HepG2 (cell line): Measurements from ENCODE around the gene B4GALT5. TPM values are rescaled to one million over a fixed set of nuclear protein-coding genes. Genes with fewer than 3 reads are reported as not detected.
A peak's percentile ranks its signal among the peaks of the same experiment; 100 is the strongest.

Source experiments
- AGO2 ChIP-seq: fragments of 200-400 bp; formaldehyde crosslinking; optimal IDR thresholded peaks from 2 replicates; pipeline ENCODE3; 2017; ENCODE audit warnings: mild to moderate bottlenecking, low read depth, low read length, moderate library complexity
- ATF7 ChIP-seq, 2 experiments: fragments of 450-650 bp in 1 of 2; sonication (generic) in 1 of 2; formaldehyde crosslinking in 1 of 2; IDR thresholded peaks; 2 replicates each; pipeline versions ENCODE4 v1.4.0 to v1.6.1; 2016 to 2020; ENCODE audit warnings: antibody characterized with exemption in 1 of 2, mild to moderate bottlenecking in 1 of 2, missing genetic modification reagents in 1 of 2
- CENPT ChIP-seq: sonication (generic); formaldehyde crosslinking; IDR thresholded peaks from 2 replicates; pipeline ENCODE4 v1.8.0; 2022; ENCODE audit warnings: low read depth, mild to moderate bottlenecking, moderate library complexity, missing genetic modification reagents
- FLYWCH1 ChIP-seq: sonication (generic); formaldehyde crosslinking; IDR thresholded peaks from 2 replicates; pipeline ENCODE4 v1.8.1; 2023; ENCODE audit warnings: mild to moderate bottlenecking, missing genetic modification reagents
- GZF1 ChIP-seq: sonication (generic); formaldehyde crosslinking; IDR thresholded peaks from 2 replicates; pipeline ENCODE4 v1.5.1; 2020; ENCODE audit warnings: mild to moderate bottlenecking, missing genetic modification reagents
- JUNB ChIP-seq: sonication (generic); formaldehyde crosslinking; IDR thresholded peaks from 2 replicates; pipeline ENCODE4 v1.8.0; 2022; ENCODE audit warnings: missing genetic modification reagents, mild to moderate bottlenecking, borderline replicate concordance
- KMT2A ChIP-seq: sonication (generic); formaldehyde crosslinking; IDR thresholded peaks from 2 replicates; pipeline ENCODE4 v1.4.0; 2020; ENCODE audit warnings: missing genetic modification reagents
- MAFK ChIP-seq, 2 experiments: IDR thresholded peaks in 1 of 2; conservative IDR thresholded peaks in 1 of 2; 2 replicates each; pipeline ENCODE4 v1.6.1; 2011; ENCODE audit warnings: improper control_type of control experiment in 2 of 2, low read length in 2 of 2
- MAZ ChIP-seq, 2 experiments: sonication (generic) in 1 of 2; formaldehyde crosslinking in 1 of 2; IDR thresholded peaks; 2 replicates each; pipeline versions ENCODE4 v1.5.0 to v1.6.1; 2012 to 2020; ENCODE audit warnings: low read depth in 2 of 2, mild to moderate bottlenecking in 2 of 2, borderline replicate concordance in 1 of 2, improper control_type of control experiment in 1 of 2, low read length in 1 of 2, missing genetic modification reagents in 1 of 2, moderate library complexity in 1 of 2
- MIXL1 ChIP-seq: IDR thresholded peaks from 2 replicates; pipeline ENCODE4 v1.6.1; 2016
- MLLT10 ChIP-seq: sonication (generic); formaldehyde crosslinking; IDR thresholded peaks from 2 replicates; pipeline ENCODE4 v1.4.0; 2020; ENCODE audit warnings: missing genetic modification reagents
- NFIB ChIP-seq: sonication (generic); formaldehyde crosslinking; IDR thresholded peaks from 2 replicates; pipeline ENCODE4 v1.9.0; 2021; ENCODE audit warnings: missing genetic modification reagents, mild to moderate bottlenecking, borderline replicate concordance
- NFIC ChIP-seq: IDR thresholded peaks from 2 replicates; pipeline ENCODE4 v1.6.1; 2012; ENCODE audit warnings: mild to moderate bottlenecking, low read length, inconsistent platforms
- NR2F6 ChIP-seq, 2 experiments: IDR thresholded peaks; 2 replicates each; pipeline ENCODE4 v1.6.1; 2016; ENCODE audit warnings: antibody characterized with exemption in 1 of 2, mild to moderate bottlenecking in 1 of 2
- RELA ChIP-seq: sonication (generic); formaldehyde crosslinking; IDR thresholded peaks from 2 replicates; pipeline ENCODE4 v1.4.0; 2020; ENCODE audit warnings: missing genetic modification reagents
- SIN3A ChIP-seq: IDR thresholded peaks from 2 replicates; pipeline ENCODE4 v1.6.1; 2011; ENCODE audit warnings: low read depth, mild to moderate bottlenecking, control low read depth, low read length, borderline replicate concordance
- SMAD1 ChIP-seq: sonication (generic); formaldehyde crosslinking; IDR thresholded peaks from 2 replicates; pipeline ENCODE4 v1.4.0; 2020; ENCODE audit warnings: missing genetic modification reagents, low read depth, mild to moderate bottlenecking, borderline replicate concordance
- ZC3H4 ChIP-seq: sonication (generic); formaldehyde crosslinking; IDR thresholded peaks from 2 replicates; pipeline ENCODE4 v1.4.0; 2020; ENCODE audit warnings: missing genetic modification reagents, borderline replicate concordance
- ZMYM3 ChIP-seq: sonication (generic); formaldehyde crosslinking; IDR thresholded peaks from 2 replicates; pipeline ENCODE4 v1.5.1; 2020; ENCODE audit warnings: mild to moderate bottlenecking, missing genetic modification reagents
- ZMYM4 ChIP-seq: sonication (generic); formaldehyde crosslinking; IDR thresholded peaks from 2 replicates; pipeline ENCODE4 v1.8.1; 2023; ENCODE audit warnings: mild to moderate bottlenecking, missing genetic modification reagents
- ZNF30 ChIP-seq: sonication (generic); formaldehyde crosslinking; IDR thresholded peaks from 2 replicates; pipeline ENCODE4 v1.5.0; 2020; ENCODE audit warnings: mild to moderate bottlenecking, missing genetic modification reagents
- ZNF781 ChIP-seq: sonication (generic); formaldehyde crosslinking; IDR thresholded peaks from 2 replicates; pipeline ENCODE4 v1.5.1; 2020; ENCODE audit warnings: borderline replicate concordance, mild to moderate bottlenecking, missing genetic modification reagents; ENCODE audit errors: not compliant biosample characterization
- polyA plus RNA-seq, 8 experiments: library from polyadenylated mRNA; depleted of rRNA in 3 of 8; stranded (reverse) in 7 of 8; unstranded in 1 of 8; fragments of >200 nt; fragmentation: Illumina TruSeq in 4 of 8; extraction: Trizol in 4 of 8; gene quantifications; 2 replicates each; pipeline versions ENCODE4 v1.2.1 to v1.2.3, GENCODE V29; 2011 to 2016; ENCODE audit warnings: low read depth in 4 of 8, missing spikeins in 1 of 8, mixed read lengths in 1 of 8; ENCODE audit not compliant: insufficient read depth in 1 of 8
- total RNA-seq, 5 experiments: library from RNA; depleted of rRNA; stranded (reverse); fragments of >200 nt; fragmentation: Illumina TruSeq; extraction: Trizol; gene quantifications; 2 replicates each; pipeline ENCODE4 v1.2.3, GENCODE V29; 2016; ENCODE audit warnings: low read depth in 1 of 5
- TF ChIP-seq, protein P1 (sequence below): sonication (generic); formaldehyde crosslinking; IDR thresholded peaks from 2 replicates; pipeline ENCODE4 v1.8.0; 2022; ENCODE audit warnings: mild to moderate bottlenecking, missing genetic modification reagents, moderate library complexity
- TF ChIP-seq, protein P2 (sequence below): sonication (generic); formaldehyde crosslinking; IDR thresholded peaks from 2 replicates; pipeline ENCODE4 v1.8.0; 2022; ENCODE audit warnings: missing genetic modification reagents, low read depth, mild to moderate bottlenecking, borderline replicate concordance
- TF ChIP-seq, protein P3 (sequence below): sonication (generic); formaldehyde crosslinking; IDR thresholded peaks from 2 replicates; pipeline ENCODE4 v1.5.0; 2020; ENCODE audit warnings: missing genetic modification reagents, mild to moderate bottlenecking, borderline replicate concordance
- TF ChIP-seq, protein P4 (sequence below): sonication (generic); formaldehyde crosslinking; IDR thresholded peaks from 2 replicates; pipeline ENCODE4 v1.4.0; 2020; ENCODE audit warnings: missing genetic modification reagents
- TF ChIP-seq, protein P5 (sequence below): IDR thresholded peaks from 2 replicates; pipeline ENCODE4 v1.6.1; 2016; ENCODE audit warnings: control low read depth

The B4GALT5 gene
- total and polyA plus RNA-seq, 2 of the 13 experiments (the other 11 are each of a cell fraction or from before 2014, with no cell fraction given), result 27.3 to 30.9 TPM

DNA sequence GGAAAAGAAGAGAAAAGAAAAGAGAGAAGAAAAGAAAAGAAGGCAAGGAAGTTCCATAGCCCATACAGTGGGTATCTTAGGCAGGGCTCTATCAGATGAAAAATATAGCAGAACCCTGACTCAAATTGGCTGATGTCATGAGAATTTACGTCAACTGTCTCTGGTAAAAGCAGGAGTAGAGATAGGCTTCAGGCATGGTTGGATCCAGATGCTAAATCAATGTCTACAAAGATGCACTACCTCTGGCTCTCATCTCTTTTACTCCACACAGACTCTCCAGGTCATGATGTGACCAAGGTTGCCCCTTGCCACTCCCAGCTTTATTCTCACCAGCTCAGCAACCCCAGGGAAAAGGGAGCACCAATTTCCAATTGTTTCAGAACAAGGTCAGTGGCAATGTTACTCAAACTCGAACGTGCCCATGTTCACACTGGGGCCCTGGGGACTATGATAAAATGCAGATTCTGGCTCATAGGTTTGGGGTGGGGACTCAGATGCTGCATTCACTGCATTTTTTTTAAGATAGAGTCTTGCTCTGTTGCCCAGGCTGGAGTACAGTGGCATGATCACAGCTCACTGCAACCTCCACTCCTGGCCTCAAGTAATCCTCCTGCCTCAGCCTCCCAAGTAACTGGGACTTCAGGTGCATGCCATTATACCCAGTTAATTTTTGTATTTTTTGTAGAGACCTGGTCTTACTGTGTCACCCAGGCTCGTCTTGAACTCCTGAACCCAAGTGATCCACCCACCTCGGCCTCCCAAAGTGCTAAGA lies 112.3 kb downstream of the B4GALT5 start (continued):
- no peak for TF ChIP-seq ZNF781
- TF ChIP-seq SMAD1 (CRISPR knock-in tag), result no peak
- TF ChIP-seq MLLT10 (CRISPR knock-in tag), result no peak
- TF ChIP-seq, protein P1, sequence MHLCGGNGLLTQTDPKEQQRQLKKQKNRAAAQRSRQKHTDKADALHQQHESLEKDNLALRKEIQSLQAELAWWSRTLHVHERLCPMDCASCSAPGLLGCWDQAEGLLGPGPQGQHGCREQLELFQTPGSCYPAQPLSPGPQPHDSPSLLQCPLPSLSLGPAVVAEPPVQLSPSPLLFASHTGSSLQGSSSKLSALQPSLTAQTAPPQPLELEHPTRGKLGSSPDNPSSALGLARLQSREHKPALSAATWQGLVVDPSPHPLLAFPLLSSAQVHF, result no peak
- no peak for TF ChIP-seq SIN3A
- TF ChIP-seq CENPT (CRISPR knock-in tag), result no peak
- TF ChIP-seq MAZ (IDR thresholded peaks at IDR 0.05; ENCODE audit: borderline replicate concordance, low read depth, low read length), result no peak
- TF ChIP-seq MAZ (CRISPR knock-in tag; IDR thresholded peaks at IDR 0.05; ENCODE audit: low read depth), result no peak
- no peak for TF ChIP-seq JUNB (CRISPR knock-in tag)
- TF ChIP-seq FLYWCH1 (CRISPR knock-in tag), result no peak
- no peak for TF ChIP-seq GZF1
- no peak for TF ChIP-seq RELA (CRISPR knock-in tag)
- no peak for TF ChIP-seq NFIB (CRISPR knock-in tag)
- no peak for TF ChIP-seq AGO2
- TF ChIP-seq MIXL1 (CRISPR knock-in tag), result no peak
- no peak for TF ChIP-seq ATF7 (IDR thresholded peaks at IDR 0.05)
- no peak for TF ChIP-seq ATF7 (CRISPR knock-in tag; IDR thresholded peaks at IDR 0.05)
- peak; percentile 38 to 42; a peak in 2 of 4 replicates for TF ChIP-seq MAFK (conservative IDR thresholded peaks at IDR 0.05 in 1 of 2, IDR thresholded peaks at IDR 0.05 in 1 of 2; ENCODE audit: low read length in 2 of 2)
- no peak for TF ChIP-seq KMT2A (CRISPR knock-in tag)
- peak; percentile 32; the same call in 1 of the 2 replicates for TF ChIP-seq ZMYM3 (CRISPR knock-in tag)
- no peak for TF ChIP-seq NFIC
- TF ChIP-seq, protein P2, sequence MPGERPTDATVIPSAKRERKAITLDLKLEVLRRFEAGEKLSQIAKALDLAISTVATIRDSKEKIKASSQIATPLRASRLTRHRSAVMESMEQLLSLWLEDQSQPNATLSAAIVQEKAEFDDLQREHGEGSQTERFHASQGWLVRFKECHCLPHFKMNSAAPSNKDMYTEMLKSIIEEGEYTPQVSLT (CRISPR knock-in tag), result no peak
- TF ChIP-seq ZNF30 (CRISPR knock-in tag), result 0 out of 2 replicates have a peak, but pooled peaks have one; percentile 79
- TF ChIP-seq ZMYM4 (CRISPR knock-in tag), result no peak
- TF ChIP-seq, protein P3, sequence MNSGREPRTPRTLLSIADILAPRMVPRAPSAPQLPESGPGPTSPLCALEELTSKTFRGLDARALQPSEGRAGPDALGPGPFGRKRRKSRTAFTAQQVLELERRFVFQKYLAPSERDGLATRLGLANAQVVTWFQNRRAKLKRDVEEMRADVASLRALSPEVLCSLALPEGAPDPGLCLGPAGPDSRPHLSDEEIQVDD, result no peak
- TF ChIP-seq, protein P4, sequence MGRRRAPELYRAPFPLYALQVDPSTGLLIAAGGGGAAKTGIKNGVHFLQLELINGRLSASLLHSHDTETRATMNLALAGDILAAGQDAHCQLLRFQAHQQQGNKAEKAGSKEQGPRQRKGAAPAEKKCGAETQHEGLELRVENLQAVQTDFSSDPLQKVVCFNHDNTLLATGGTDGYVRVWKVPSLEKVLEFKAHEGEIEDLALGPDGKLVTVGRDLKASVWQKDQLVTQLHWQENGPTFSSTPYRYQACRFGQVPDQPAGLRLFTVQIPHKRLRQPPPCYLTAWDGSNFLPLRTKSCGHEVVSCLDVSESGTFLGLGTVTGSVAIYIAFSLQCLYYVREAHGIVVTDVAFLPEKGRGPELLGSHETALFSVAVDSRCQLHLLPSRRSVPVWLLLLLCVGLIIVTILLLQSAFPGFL, result no peak
- no peak for TF ChIP-seq ZC3H4 (CRISPR knock-in tag)
- TF ChIP-seq, protein P5, sequence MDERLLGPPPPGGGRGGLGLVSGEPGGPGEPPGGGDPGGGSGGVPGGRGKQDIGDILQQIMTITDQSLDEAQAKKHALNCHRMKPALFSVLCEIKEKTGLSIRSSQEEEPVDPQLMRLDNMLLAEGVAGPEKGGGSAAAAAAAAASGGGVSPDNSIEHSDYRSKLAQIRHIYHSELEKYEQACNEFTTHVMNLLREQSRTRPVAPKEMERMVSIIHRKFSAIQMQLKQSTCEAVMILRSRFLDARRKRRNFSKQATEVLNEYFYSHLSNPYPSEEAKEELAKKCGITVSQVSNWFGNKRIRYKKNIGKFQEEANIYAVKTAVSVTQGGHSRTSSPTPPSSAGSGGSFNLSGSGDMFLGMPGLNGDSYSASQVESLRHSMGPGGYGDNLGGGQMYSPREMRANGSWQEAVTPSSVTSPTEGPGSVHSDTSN (CRISPR knock-in tag), result no peak
- TF ChIP-seq NR2F6 (IDR thresholded peaks at IDR 0.05), result no peak
- no peak for TF ChIP-seq NR2F6 (CRISPR knock-in tag; IDR thresholded peaks at IDR 0.05)
